GM21529 (cell line): Measurements from ENCODE around the gene TUBD1.
"Not testable (repeated sequence)": the region's sequence is repeated elsewhere in the genome, so short reads cannot be mapped to it uniquely, and the experiment has no call there.

Experiments
- ATAC-seq: cut with Tn5 transposase; IDR thresholded peaks from one replicate; pipeline ENCODE4 v1.9.1; 2021; ENCODE audit not compliant: unreplicated experiment

TUBD1 gene

GRCh38 chr17:59876107-59876506, 16.6 kb downstream of the TUBD1 start:
- ATAC-seq, result no peak

DNA sequence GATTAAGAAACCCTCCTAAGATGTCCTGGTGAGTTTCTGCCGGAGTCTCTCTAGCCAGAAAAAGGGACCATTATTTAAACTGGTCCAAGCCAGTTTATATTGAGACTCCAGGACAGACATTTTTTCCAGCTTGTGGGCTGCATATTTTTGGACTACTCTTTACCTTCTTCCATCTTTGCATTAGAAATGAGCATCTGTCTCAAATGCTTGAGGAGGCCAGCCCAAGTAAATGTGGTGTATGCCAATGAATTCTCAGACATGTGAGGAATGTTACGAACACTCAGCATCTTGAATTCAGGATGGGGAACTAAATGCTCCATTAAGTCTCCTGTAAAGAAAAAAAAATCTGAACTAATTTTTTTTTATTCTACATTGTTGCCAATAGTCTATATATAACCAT, 18.4 kb downstream of the TUBD1 start:
- no peak for ATAC-seq

GRCh38 chr17:59873414-59873813, 19.3 kb downstream of the TUBD1 start:
- ATAC-seq, result not testable (repeated sequence)

DNA sequence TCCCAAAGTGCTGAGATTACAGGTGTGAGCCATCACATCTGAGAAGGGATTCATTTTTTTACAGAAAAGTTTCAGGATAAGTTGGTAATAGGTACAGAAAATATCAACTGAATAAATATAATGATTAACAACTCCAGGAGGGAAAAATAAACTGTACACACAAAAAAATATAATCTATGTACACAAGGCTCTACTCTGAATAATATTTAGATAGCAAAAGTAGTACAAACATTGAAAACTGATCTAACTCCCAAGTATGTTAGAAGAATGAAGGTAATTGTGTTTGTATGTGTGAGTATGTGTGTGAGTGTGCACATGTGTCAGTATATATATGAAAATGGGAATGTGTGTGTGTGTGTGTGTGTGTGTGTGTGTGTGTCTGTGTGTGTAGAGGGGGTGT, 20.4 kb downstream of the TUBD1 start:
- no peak for ATAC-seq

DNA sequence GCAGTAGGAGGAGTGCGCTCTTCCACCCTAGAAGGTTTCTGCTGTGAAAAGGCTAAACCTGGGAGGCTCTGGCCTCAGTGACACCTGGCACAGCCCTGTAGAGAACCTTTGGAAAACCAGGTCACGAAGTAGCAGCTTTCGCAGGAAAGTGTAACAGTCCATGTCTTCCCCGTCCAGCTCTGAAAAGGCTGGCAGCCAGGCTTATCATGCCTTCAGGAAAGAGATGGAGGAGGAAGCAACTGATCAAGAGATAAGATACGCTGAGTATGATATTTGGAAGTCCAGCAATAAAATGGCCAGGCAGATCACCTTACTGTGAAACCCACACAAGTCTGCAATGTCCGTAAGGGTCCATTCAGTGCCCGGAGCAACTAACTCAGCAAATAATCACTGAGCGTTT, 22.3 kb downstream of the TUBD1 start:
- ATAC-seq, result no peak

DNA sequence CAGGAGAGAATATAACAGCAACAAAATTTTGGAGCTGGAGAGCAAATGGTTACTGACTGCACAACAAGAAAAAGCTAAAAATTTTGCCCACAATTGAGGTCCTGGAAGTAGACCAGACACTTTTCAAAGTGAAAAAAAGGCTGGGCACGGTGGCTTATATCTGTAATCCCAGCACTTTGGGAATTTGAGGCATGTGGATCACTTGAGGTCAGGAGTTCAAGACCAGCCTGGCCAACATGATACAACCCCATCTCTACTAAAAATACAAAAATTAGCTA, 22.9 kb downstream of the TUBD1 start:
- ATAC-seq, result no peak

- ATAC-seq, result no peak
These were observed 29.1 kb downstream of the TUBD1 start for GRCh38 chr17:59863616-59864015.

DNA sequence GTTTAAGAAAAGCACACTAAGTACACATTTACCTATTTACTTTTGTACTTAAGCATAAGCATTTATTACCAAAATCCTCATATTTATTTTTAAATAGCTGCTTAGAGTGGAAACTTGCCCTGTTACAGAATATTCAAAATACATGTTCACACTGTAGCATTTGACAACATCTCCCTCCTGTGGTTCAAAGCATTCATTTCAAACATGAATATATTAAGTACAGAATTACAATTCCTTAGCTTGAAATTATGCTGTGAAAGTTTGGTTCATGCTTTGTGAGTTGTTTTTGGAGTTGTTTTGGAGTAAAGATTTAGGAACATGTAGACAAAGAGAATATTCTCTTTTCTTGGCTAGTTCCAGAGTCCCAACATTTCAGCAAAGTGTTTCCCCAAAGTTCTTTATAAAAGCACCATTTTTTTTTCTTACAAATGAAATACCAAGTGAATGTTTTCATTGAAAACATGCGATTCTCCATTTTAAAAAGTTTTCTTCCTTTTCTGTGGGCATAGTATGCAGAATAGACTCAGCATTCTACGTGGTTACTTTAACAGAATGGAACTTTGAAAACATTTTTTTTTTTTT, 33.2 kb downstream of the TUBD1 start:
- ATAC-seq, result no peak

GRCh38 chr17:59858932-59859331, 33.8 kb downstream of the TUBD1 start:
- ATAC-seq, result no peak

GRCh38 chr17:59858167-59858816, 34.5 kb downstream of the TUBD1 start:
- no peak for ATAC-seq

GRCh38 chr17:59856859-59857794, 35.6 kb downstream of the TUBD1 start:
- ATAC-seq, result no peak

DNA sequence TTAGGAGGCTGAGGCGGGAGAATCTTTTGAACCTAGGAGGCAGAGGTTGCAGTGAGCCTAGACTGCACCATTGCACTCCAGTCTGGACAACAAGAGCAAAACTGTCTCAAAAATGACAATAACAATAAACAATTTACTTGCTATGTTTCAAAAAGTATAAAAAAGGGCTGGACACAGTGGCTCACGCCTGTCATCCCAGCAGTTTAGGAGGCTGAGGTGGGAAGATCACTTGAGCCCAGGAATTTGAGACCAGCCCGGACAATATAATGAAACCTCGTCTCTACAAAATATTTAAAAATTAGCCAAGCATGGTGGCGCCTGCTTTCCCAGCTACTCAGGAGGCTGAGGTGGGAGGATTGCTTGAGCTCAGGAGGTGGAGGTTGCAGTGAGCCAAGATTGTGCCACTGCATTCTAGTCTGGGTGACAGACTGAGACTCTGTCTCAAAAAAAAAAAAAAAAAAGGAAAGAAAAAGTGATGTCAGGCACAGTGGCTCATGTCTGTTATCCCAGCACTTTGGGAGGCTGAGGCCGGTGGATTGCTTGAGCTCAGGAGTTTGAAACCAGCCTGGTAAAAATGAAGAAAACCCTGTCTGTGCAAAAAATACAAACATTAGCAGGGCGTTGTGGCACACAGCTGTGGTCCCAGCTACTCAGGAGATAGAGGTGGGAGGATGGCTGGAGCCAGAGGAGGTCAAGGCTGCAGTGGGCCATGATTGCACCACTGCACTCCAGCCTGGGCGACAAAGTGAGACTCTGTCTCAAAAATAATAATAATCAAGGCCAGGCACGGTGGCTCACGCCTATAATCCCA, 38.6 kb downstream of the TUBD1 start:
- ATAC-seq, result not testable (repeated sequence)

- peak; percentile 57 for ATAC-seq
These were observed 39.4 kb downstream of the TUBD1 start for GRCh38 chr17:59853168-59853918.

GRCh38 chr17:59852847-59853167, 39.9 kb downstream of the TUBD1 start:
- ATAC-seq, result not testable (repeated sequence)

DNA sequence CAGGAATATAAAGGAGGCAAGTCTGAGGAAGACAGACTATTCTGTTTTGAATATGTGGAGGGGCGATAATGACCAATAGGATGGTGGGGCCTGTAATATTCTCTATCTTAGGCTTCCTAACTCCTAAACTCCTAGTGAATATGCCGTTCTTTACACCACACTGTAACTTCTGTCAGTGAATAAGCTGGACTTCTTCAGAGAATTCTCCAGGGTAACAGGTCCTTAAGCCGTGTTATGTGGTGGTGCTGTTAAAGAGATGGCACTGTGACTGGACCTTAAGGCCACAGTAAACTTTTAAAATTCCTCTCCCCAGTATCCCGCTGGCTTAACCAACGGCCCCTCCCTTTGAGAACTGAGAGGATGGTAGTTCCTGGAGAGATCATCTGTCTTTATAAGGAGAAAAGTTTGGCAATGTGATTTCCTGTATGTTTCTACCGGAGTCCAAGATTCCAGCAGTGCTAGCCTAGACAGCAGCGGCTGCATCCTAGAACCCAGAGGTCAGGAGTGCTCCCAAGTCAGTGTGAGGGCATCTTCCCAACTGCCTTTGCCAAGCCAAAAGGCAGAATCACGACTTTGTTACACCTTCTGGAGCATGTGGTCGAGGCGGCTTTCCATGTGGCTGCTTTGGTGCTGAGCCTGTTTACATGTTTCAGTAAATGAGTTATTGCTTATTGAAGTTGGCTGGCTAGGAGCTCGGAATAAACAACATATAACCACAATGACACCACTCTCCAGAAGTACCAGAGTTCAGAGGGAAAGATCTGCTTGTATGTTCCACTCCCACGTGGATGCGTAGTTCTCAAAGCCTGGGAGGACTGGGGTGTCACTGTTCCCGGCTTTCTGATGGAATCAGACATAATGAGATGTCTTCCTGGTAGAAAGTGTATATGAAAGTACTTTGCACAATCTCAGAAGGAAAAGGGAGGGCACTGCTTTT, 41.0 kb downstream of the TUBD1 start:
- ATAC-seq, result no peak

- not testable (repeated sequence) for ATAC-seq
These were observed 42.4 kb downstream of the TUBD1 start for GRCh38 chr17:59850311-59850710.

GRCh38 chr17:59848778-59849177, 44.0 kb downstream of the TUBD1 start:
- peak; percentile 43 for ATAC-seq

DNA sequence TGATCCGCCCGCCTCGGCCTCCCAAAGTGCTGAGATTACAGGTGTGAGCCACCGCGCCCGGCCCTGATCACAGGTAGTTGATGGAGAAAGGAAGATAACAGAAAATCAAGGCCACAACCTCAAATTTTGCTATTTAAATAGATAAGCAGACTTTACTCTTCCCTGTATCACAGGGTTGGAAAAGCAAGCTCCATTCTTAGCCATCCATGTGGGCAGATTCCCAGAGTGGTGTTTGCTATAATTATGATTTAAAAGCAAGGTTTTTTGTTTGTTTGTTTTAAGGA, 44.4 kb downstream of the TUBD1 start:
- ATAC-seq, result no peak

DNA sequence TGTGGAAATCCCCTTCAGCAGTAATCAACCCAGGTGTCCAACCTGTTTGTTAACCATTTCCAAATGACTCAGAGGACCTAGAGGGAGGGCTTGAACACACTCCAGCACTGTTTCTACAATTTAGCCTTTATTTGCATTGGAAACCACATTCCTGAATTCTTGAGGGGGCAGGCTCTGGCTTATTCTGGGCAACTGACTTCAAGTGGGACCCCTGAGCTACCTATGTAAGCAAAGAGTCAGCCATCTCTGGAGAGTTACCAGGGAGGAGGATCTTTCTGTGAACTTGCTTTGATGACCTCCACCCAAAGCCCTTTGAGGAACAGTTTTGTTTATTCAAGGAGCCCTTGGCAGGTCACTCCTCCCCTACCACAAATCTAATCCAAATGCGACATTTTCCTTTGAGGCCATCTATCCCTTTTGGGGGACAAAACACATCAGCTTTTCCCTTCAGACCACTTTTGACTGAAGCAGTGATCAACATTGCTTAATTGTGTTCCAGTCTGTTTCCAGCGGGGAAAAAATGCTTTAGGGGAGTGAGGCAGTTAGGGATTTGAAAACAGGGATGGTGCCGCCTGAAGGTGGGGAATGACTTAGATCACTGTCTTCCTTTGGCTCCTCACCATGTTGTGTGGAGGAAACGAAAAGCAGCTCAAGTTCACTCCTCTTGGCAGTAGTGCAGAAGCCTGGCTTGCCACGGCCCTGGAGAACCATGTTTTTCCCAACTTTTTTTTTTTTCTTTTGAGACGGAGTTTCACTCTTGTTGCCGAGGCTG, 46.2 kb downstream of the TUBD1 start:
- peak; percentile 44 for ATAC-seq
